ENCODE measurements around the gene FGD2.

The FGD2 gene

GRCh38 chr6:36967757-36968156 is 37.7 kb upstream of the FGD2 start:
- Histone ChIP-seq H3K36me3 (ENCODE audit: insufficient read depth, insufficient read length, low read length) (peaks cover 64% of the 10 kb centered on the region), H3K27me3 (ENCODE audit: insufficient read depth, insufficient read length) (no peaks in the 10 kb centered on the region), H3K4me3 (ENCODE audit: insufficient read length, low read depth) (no peak overlapping the region), H3K9ac (ENCODE audit: insufficient read length, low read depth) (no peak overlapping the region), H3K9me3 (ENCODE audit: insufficient read depth, low read length) (no peaks in the 10 kb centered on the region), H3K4me1 (ENCODE audit: insufficient read depth, insufficient read length) (peaks cover 8% of the 10 kb centered on the region)
- no peak for TF ChIP-seq ZNF274 (IDR thresholded peaks at IDR 0.05; ENCODE audit: low read depth, low read length)
- TF ChIP-seq YY1 (IDR thresholded peaks at IDR 0.05; ENCODE audit: insufficient read depth, insufficient read length), result no peak
- no peak for TF ChIP-seq SUZ12 (IDR thresholded peaks at IDR 0.05; ENCODE audit: extremely low read depth, insufficient read depth, insufficient read length)
- DNase-seq (ENCODE audit: low read depth, low spot score), result no peak

GRCh38 chr6:36968266-36968977 is 37.0 kb upstream of the FGD2 start:
- DNase-seq (ENCODE audit: low read depth, low spot score), result no peak
- Histone ChIP-seq H3K9me3 (ENCODE audit: insufficient read depth, low read length) (no peaks in the 10 kb centered on the region), H3K4me3 (ENCODE audit: insufficient read length, low read depth) (no peak overlapping the region), H3K9ac (ENCODE audit: insufficient read length, low read depth) (no peak overlapping the region), H3K27me3 (ENCODE audit: insufficient read depth, insufficient read length) (no peaks in the 10 kb centered on the region), H3K4me1 (ENCODE audit: insufficient read depth, insufficient read length) (peaks cover 6% of the 10 kb centered on the region), H3K36me3 (ENCODE audit: insufficient read depth, insufficient read length, low read length) (peaks cover 71% of the 10 kb centered on the region)
- TF ChIP-seq SUZ12 (IDR thresholded peaks at IDR 0.05; ENCODE audit: extremely low read depth, insufficient read depth, insufficient read length) (no peak), ZNF274 (IDR thresholded peaks at IDR 0.05; ENCODE audit: low read depth, low read length) (no peak), YY1 (IDR thresholded peaks at IDR 0.05; ENCODE audit: insufficient read depth, insufficient read length) (no peak)

- peaks cover 79% of the 10 kb centered on the region for H3K36me3 ChIP-seq (ENCODE audit: insufficient read depth, insufficient read length, low read length)
- DNase-seq (ENCODE audit: low read depth, low spot score), result no peak
- H3K4me1 ChIP-seq (ENCODE audit: insufficient read depth, insufficient read length), result peaks cover 2% of the 10 kb centered on the region
- no peaks in the 10 kb centered on the region for H3K27me3 ChIP-seq (ENCODE audit: insufficient read depth, insufficient read length)
- TF ChIP-seq YY1 (IDR thresholded peaks at IDR 0.05; ENCODE audit: insufficient read depth, insufficient read length), result no peak
- TF ChIP-seq ZNF274 (IDR thresholded peaks at IDR 0.05; ENCODE audit: low read depth, low read length), result no peak
- TF ChIP-seq SUZ12 (IDR thresholded peaks at IDR 0.05; ENCODE audit: extremely low read depth, insufficient read depth, insufficient read length), result no peak
- no peak overlapping the region for H3K9ac ChIP-seq (ENCODE audit: insufficient read length, low read depth)
- no peak overlapping the region for H3K4me3 ChIP-seq (ENCODE audit: insufficient read length, low read depth)
- no peaks in the 10 kb centered on the region for H3K9me3 ChIP-seq (ENCODE audit: insufficient read depth, low read length)
These were observed 36.2 kb upstream of the FGD2 start for GRCh38 chr6:36969240-36969691.

- H3K27me3 ChIP-seq (ENCODE audit: insufficient read depth, insufficient read length), result no peaks in the 10 kb centered on the region
- no peak overlapping the region for H3K9ac ChIP-seq (ENCODE audit: insufficient read length, low read depth)
- no peak overlapping the region for H3K4me3 ChIP-seq (ENCODE audit: insufficient read length, low read depth)
- no peak for DNase-seq (ENCODE audit: low read depth, low spot score)
- no peak for TF ChIP-seq ZNF274 (IDR thresholded peaks at IDR 0.05; ENCODE audit: low read depth, low read length)
- no peak for TF ChIP-seq SUZ12 (IDR thresholded peaks at IDR 0.05; ENCODE audit: extremely low read depth, insufficient read depth, insufficient read length)
- no peak for TF ChIP-seq YY1 (IDR thresholded peaks at IDR 0.05; ENCODE audit: insufficient read depth, insufficient read length)
- H3K9me3 ChIP-seq (ENCODE audit: insufficient read depth, low read length), result no peaks in the 10 kb centered on the region
- peaks cover 2% of the 10 kb centered on the region for H3K4me1 ChIP-seq (ENCODE audit: insufficient read depth, insufficient read length)
- H3K36me3 ChIP-seq (ENCODE audit: insufficient read depth, insufficient read length, low read length), result peaks cover 89% of the 10 kb centered on the region
These were observed 35.2 kb upstream of the FGD2 start for GRCh38 chr6:36969988-36970891.

- H3K9ac ChIP-seq (ENCODE audit: insufficient read length, low read depth), result no peak overlapping the region
- no peak overlapping the region for H3K4me3 ChIP-seq (ENCODE audit: insufficient read length, low read depth)
- TF ChIP-seq SUZ12 (IDR thresholded peaks at IDR 0.05; ENCODE audit: extremely low read depth, insufficient read depth, insufficient read length) (no peak), YY1 (IDR thresholded peaks at IDR 0.05; ENCODE audit: insufficient read depth, insufficient read length) (no peak), ZNF274 (IDR thresholded peaks at IDR 0.05; ENCODE audit: low read depth, low read length) (no peak)
- no peak for DNase-seq (ENCODE audit: low read depth, low spot score)
- no peaks in the 10 kb centered on the region for H3K27me3 ChIP-seq (ENCODE audit: insufficient read depth, insufficient read length)
- peaks cover 2% of the 10 kb centered on the region for H3K4me1 ChIP-seq (ENCODE audit: insufficient read depth, insufficient read length)
- no peaks in the 10 kb centered on the region for H3K9me3 ChIP-seq (ENCODE audit: insufficient read depth, low read length)
- peaks cover 98% of the 10 kb centered on the region for H3K36me3 ChIP-seq (ENCODE audit: insufficient read depth, insufficient read length, low read length)
These were observed 34.3 kb upstream of the FGD2 start for GRCh38 chr6:36970892-36971842.

GRCh38 chr6:36971921-36972673 is 33.4 kb upstream of the FGD2 start:
- Histone ChIP-seq H3K4me3 (ENCODE audit: insufficient read length, low read depth) (peak overlapping the region; percentile 3), H3K4me1 (ENCODE audit: insufficient read depth, insufficient read length) (peaks cover 2% of the 10 kb centered on the region), H3K27me3 (ENCODE audit: insufficient read depth, insufficient read length) (no peaks in the 10 kb centered on the region), H3K9ac (ENCODE audit: insufficient read length, low read depth) (no peak overlapping the region), H3K36me3 (ENCODE audit: insufficient read depth, insufficient read length, low read length) (peaks cover 100% of the 10 kb centered on the region), H3K9me3 (ENCODE audit: insufficient read depth, low read length) (no peaks in the 10 kb centered on the region)
- DNase-seq (ENCODE audit: low read depth, low spot score), result no peak
- TF ChIP-seq SUZ12 (IDR thresholded peaks at IDR 0.05; ENCODE audit: extremely low read depth, insufficient read depth, insufficient read length) (no peak), ZNF274 (IDR thresholded peaks at IDR 0.05; ENCODE audit: low read depth, low read length) (no peak), YY1 (IDR thresholded peaks at IDR 0.05; ENCODE audit: insufficient read depth, insufficient read length) (no peak)

All from NT2/D1 (cell line).